Measurements from ENCODE around the gene AGRN. TPM values are rescaled to one million over a fixed set of nuclear protein-coding genes. Genes with fewer than 3 reads are reported as not detected.

AGRN gene
- total and polyA plus RNA-seq, 8 donors: 96.8 to 208 (median 149) TPM

DNA sequence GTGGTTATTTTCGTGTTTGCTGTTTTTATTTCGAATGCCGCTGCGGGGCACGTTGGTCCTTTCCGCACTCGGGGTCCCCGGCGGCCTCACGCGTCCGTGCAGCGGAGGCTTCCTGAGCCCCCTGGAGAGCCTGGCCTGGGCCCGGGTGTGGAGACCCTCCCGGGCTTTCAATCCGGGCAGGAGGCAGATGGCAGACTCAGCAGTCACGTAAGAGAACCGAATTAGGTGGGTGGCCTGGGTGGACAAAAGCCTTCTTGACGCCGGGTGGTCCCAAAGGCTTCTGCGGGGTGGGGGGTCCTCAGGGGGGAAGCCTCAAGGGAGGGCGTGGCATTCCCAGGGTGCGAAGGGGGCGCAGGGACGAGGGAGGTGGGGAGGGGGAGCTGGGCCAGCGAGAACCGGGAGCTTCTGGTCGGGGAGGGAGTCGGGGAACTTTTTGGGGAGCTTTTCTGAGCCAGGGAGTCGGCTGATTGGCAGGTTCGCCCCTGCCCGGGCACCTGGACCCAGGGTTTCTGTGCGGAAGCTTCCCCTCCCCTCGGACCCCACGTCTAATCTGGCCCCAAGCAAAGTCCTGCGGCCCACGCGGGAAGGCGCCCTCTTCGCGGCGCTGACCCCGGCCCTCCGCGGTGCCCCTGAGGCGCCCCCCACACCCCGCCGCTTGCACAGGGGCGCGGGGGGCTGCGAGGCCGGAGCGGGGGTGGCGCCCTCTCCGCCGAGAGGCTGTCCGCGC lies 18.7 kb upstream of the AGRN start:
- ATAC-seq (no peak), DNase-seq (peak in 2 of 4 donors; percentile 39 to 71)
- Histone ChIP-seq H3K9me3 (no peaks in the 10 kb centered on the region), H3K4me1 (peaks cover 12 to 57% of the 10 kb centered on the region in 2 donors), H3K36me3 (no peaks in the 10 kb centered on the region), H3K27me3 (peaks cover 11 to 99% of the 10 kb centered on the region in 2 donors), H3K4me3 (peak overlapping the region; percentile 64 to 67), H3K27ac (peak overlapping the region; percentile 94 to 96)
- intact Hi-C loops (cut with DNase I): no loop called here
- TF ChIP-seq, protein P1, sequence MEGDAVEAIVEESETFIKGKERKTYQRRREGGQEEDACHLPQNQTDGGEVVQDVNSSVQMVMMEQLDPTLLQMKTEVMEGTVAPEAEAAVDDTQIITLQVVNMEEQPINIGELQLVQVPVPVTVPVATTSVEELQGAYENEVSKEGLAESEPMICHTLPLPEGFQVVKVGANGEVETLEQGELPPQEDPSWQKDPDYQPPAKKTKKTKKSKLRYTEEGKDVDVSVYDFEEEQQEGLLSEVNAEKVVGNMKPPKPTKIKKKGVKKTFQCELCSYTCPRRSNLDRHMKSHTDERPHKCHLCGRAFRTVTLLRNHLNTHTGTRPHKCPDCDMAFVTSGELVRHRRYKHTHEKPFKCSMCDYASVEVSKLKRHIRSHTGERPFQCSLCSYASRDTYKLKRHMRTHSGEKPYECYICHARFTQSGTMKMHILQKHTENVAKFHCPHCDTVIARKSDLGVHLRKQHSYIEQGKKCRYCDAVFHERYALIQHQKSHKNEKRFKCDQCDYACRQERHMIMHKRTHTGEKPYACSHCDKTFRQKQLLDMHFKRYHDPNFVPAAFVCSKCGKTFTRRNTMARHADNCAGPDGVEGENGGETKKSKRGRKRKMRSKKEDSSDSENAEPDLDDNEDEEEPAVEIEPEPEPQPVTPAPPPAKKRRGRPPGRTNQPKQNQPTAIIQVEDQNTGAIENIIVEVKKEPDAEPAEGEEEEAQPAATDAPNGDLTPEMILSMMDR (IDR thresholded peaks at IDR 0.05): no peak

DNA sequence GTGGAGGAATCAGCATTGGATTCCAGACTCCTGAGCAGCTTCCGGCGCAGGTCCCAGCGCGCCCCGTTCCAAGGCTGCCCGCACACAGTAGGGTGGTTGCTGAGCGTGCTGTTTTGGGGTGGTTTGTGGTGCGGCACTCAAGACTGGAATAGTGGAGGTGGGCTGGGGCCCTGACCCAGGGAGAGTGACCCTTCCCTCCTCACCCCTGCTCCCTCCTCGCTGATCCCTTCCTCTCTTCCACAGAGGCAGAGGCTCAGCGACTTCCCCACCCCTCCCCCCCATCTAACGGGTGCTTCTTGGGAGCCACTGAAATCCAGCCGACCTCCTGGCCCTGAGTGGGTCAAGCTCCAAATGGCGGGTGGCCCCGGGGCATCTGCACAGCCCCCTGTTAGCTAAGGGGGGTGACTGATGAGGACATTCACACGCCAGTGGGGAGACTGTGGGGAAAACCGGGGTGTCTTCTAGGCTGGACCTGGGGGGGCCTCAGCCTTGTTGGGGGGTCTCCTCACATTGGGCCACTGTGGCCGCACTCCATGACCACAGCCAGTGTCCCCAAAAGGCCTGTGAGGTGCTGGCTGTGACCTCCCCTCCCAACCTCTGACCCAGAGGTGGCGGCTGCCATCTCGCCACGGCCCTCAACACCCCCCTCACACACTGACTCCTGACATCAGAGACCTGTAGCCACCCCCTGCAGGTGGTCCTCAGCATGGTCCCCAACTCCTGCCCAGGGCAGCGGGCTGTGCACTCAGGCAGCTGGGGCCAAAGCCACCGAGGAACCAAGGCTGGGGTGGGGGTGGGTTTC lies 16.1 kb upstream of the AGRN start:
- intact Hi-C loops (cut with DNase I): no loop called here
- DNase-seq (peak in 1 of 4 donors; percentile 60), ATAC-seq (no peak)
- TF ChIP-seq, protein P1 (IDR thresholded peaks at IDR 0.05): no peak
- H3K4me3 ChIP-seq: no peak overlapping the region
- no peaks in the 10 kb centered on the region for H3K36me3 ChIP-seq
- H3K9me3 ChIP-seq: no peaks in the 10 kb centered on the region
- peaks cover 12 to 49% of the 10 kb centered on the region in 2 donors for H3K4me1 ChIP-seq
- no peak overlapping the region for H3K27ac ChIP-seq
- peaks cover 3 to 74% of the 10 kb centered on the region in 2 donors for H3K27me3 ChIP-seq

DNA sequence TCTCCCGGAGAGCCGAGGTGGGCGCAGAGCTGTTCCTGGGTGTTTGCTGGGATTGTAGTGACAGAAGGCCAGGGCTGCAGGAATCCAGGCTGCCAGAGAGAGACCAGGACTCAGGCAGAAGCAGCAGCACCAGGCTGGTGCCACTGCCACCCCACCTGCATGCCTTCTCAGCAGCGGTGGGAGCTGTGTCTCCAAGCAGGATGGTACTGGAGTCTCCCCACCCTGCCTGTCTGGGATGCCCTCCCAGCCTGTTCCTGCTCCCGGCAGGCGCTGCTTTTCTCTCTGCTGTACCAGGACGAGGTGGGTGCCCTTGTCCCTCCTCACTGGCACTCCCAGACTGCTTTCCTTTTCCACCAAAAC lies 15.5 kb upstream of the AGRN start:
- DNase-seq (peak in 1 of 4 donors; percentile 50), ATAC-seq (no peak)
- H3K27me3 ChIP-seq: peaks cover 0 to 68% of the 10 kb centered on the region in 2 donors
- H3K9me3 ChIP-seq: no peaks in the 10 kb centered on the region
- H3K4me1 ChIP-seq: peaks cover 12 to 43% of the 10 kb centered on the region in 2 donors
- no peak overlapping the region for H3K27ac ChIP-seq
- H3K4me3 ChIP-seq: no peak overlapping the region
- intact Hi-C loops (cut with DNase I): no loop called here
- H3K36me3 ChIP-seq: no peaks in the 10 kb centered on the region
- TF ChIP-seq, protein P1 (IDR thresholded peaks at IDR 0.05): no peak

DNA sequence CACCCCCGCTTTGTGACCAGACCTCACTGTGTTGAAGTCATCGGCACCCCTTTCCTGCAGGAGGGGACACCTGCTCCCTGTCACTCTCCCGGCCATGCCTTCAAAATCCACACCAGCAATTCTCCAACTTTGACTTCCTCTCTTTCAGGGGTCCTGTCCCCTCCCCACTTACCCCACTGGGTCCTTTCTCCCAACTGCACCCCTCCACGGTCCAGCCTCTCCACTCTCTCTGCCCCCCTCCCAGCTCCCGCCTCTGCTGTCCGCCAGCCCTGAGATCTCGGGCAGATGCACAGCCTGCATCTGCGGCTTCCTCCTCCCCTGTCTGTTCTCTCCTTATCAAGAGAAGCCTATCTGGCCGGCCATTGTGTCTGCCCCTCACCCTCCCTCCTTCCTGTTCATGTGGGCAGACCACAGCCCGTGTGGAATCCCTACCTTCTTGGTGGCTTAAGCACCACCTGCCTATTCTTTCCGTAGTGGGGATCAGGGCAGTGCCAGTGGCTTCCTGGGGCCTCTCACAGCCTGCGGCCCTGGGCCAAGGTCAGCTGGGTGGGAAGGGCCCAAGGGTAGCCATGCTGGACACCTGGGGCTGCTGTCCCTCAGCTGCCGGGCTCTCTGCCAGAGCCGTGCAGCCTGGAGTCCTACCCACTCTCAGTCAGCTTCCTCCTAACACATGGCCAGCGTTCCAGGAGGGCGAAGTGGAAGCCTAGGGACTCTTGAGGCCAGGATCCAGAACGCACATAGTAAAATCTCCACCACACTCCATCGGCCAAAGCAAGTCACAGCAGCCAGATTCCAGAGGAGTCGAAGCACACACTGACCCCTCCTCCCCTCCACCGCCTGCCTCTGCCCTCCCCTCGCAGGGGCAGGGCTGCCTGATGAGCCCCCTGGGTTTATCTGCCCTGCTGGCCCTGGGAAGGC lies 14.9 kb upstream of the AGRN start:
- intact Hi-C loops (cut with DNase I): no loop called here
- Histone ChIP-seq H3K4me3 (no peak overlapping the region), H3K27me3 (peaks cover 0 to 62% of the 10 kb centered on the region in 2 donors), H3K4me1 (peaks cover 12 to 37% of the 10 kb centered on the region in 2 donors), H3K27ac (no peak overlapping the region), H3K36me3 (no peaks in the 10 kb centered on the region), H3K9me3 (no peaks in the 10 kb centered on the region)
- ATAC-seq: peak; percentile 64
- TF ChIP-seq, protein P1 (IDR thresholded peaks at IDR 0.05): no peak
- DNase-seq: peak; percentile 46 to 75 (median 54)

Measured in left lung (tissue), 10 donors.